Upper lobe of right lung (tissue), 1 donor: Measurements from ENCODE around the gene EGR2. TPM values are rescaled to one million over a fixed set of nuclear protein-coding genes. Genes with fewer than 3 reads are reported as not detected.

Experiments
- ATAC-seq: fragments of 200-7000 bp; cut with Tn5 transposase; one replicate; pipeline ENCODE4 v1.9.1; 2020; ENCODE audit warnings: mild to moderate bottlenecking, moderate library complexity
- DNase-seq: peaks from one replicate; pipeline ENCODE4 v3.0.0-alpha.2; 2020
- H3K27ac ChIP-seq: fragments of 200-600 bp; one replicate; pipeline ENCODE4 v1.8.0; 2022
- H3K27me3 ChIP-seq: fragments of 200-600 bp; one replicate; pipeline ENCODE4 v1.8.0; 2022; ENCODE audit warnings: mild to moderate bottlenecking
- H3K36me3 ChIP-seq: fragments of 200-600 bp; one replicate; pipeline ENCODE4 v1.8.0; 2022
- H3K4me1 ChIP-seq: fragments of 200-600 bp; one replicate; pipeline ENCODE4 v1.8.0; 2022
- H3K4me3 ChIP-seq: fragments of 200-600 bp; one replicate; pipeline ENCODE4 v1.8.0; 2022; ENCODE audit warnings: mild to moderate bottlenecking
- H3K9me3 ChIP-seq: fragments of 200-600 bp; one replicate; pipeline ENCODE4 v1.8.0; 2022
- intact Hi-C: fragments of 100-400 bp; cut with DNase I; formaldehyde crosslinking; loops from one replicate; pipeline ENCODE4 v1.11.0; 2022
- total RNA-seq: library from RNA; stranded (reverse); fragmentation: NEBNext Ultra II Directional; extraction: Animal tissue kit (Norgen Biotek cat#: 25700); gene quantifications from one replicate; pipeline ENCODE4 v1.2.1, GENCODE V29; 2021
- TF ChIP-seq, protein P1 (sequence below): fragments of 200-600 bp; IDR thresholded peaks from one replicate; pipeline ENCODE4 v1.8.0; 2022; ENCODE audit warnings: antibody characterized with exemption
- donor health status: DM: no; HTN: yes; CAD: no; lungs with severe emphysema.

The EGR2 gene
- total RNA-seq, 1 donor from 2014 or later: 41.4 TPM

DNA sequence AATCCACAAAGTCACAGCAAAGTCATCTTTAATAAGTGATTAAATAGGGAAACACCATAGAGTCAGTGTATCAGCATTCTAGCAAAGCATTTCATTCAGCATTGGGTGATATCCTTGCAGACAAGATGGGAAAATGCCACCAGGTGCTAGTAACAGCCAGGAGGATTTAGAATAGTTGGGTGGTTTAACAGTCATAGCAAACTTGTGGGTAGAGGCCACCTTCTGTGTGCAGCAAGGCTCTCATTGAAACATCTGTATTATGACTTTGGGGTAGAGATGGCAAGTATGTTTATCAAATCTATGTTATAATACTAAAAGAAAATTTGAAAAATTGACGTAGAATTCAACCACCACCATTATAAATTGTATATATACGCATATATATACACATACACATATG is 38.0 kb downstream of the EGR2 start:
- no peaks in the 10 kb centered on the region for H3K27me3 ChIP-seq
- no peaks in the 10 kb centered on the region for H3K9me3 ChIP-seq
- ATAC-seq (no peak), DNase-seq (no peak)
- intact Hi-C loops: no loop called here
- H3K4me3 ChIP-seq: no peak overlapping the region
- TF ChIP-seq, protein P1, sequence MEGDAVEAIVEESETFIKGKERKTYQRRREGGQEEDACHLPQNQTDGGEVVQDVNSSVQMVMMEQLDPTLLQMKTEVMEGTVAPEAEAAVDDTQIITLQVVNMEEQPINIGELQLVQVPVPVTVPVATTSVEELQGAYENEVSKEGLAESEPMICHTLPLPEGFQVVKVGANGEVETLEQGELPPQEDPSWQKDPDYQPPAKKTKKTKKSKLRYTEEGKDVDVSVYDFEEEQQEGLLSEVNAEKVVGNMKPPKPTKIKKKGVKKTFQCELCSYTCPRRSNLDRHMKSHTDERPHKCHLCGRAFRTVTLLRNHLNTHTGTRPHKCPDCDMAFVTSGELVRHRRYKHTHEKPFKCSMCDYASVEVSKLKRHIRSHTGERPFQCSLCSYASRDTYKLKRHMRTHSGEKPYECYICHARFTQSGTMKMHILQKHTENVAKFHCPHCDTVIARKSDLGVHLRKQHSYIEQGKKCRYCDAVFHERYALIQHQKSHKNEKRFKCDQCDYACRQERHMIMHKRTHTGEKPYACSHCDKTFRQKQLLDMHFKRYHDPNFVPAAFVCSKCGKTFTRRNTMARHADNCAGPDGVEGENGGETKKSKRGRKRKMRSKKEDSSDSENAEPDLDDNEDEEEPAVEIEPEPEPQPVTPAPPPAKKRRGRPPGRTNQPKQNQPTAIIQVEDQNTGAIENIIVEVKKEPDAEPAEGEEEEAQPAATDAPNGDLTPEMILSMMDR: no peak
- no peak overlapping the region for H3K27ac ChIP-seq
- H3K36me3 ChIP-seq: no peaks in the 10 kb centered on the region
- no peaks in the 10 kb centered on the region for H3K4me1 ChIP-seq

DNA sequence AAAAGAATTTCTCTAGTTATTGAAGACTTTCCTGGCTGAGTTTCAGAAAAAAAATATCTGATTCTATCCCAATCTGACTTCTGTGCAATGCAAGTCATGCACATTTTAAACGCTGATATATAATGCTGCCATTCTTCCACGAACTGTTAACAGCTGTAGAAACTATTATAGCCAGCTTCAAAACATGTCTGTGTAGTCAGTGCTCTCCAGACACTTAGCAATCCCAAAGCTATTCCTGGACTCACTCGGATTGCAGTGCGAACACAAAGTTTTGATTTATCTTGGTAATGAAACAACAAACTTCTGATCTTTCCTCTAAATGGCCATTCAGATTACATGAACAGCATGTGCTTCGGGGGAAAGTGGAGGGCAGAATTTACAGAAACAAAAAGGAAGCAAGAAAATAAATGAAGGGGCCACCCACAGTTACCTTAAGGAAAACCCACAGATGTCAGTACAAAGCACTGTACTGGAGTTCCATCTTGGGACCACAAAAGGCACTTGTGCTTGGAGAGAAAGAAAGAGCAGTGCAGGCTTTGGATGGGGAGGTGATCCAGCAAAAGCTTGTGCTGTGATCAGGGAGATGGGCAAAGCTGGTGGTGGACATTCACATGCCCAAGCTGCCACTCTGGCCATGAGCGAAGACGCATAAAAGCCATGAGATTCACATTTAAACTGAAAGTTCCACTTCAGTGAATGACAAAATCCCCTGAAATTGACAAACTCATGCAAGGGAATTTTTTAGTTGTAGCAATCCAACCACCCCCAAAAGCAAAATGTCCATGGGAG is 43.8 kb downstream of the EGR2 start:
- H3K27ac ChIP-seq: no peak overlapping the region
- no peak overlapping the region for H3K4me3 ChIP-seq
- no peaks in the 10 kb centered on the region for H3K27me3 ChIP-seq
- intact Hi-C loops: no loop called here
- DNase-seq (no peak), ATAC-seq (no peak)
- H3K36me3 ChIP-seq: no peaks in the 10 kb centered on the region
- TF ChIP-seq, protein P1: no peak
- H3K4me1 ChIP-seq: peaks cover 4% of the 10 kb centered on the region
- H3K9me3 ChIP-seq: no peaks in the 10 kb centered on the region

DNA sequence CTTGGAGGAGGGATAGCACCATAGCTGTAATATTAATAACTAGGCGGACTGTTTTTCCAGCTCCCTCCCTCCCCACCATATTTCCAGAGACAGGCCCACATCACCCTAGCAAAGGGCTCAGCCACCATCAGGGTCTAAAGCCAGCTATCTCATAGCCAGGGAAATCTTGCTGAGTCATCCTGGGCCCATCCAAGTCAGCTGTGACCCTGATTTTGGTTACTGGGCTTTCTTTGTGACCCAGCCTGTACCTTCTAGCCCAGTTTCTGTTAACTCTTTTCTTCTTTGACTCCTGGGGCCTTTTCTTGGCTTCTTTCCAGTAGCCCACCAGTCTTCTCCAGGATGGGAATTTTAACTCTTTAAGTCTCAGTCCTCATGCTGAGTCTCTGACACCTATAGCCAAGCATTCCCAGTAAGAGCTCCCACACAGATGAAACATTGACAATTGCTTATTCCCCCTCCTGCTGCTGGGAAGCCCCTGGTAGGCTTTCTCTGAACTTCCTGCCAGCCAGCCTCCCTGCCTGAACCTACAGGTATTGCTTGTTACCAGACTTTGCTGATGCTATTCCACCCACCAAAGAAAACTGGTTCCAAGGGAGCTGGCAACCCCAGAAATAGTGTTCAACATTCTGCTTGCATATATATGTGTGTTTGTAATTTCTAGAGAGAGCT is 46.5 kb downstream of the EGR2 start:
- Histone ChIP-seq H3K27me3 (no peaks in the 10 kb centered on the region), H3K9me3 (no peaks in the 10 kb centered on the region), H3K36me3 (no peaks in the 10 kb centered on the region), H3K4me3 (no peak overlapping the region), H3K27ac (no peak overlapping the region), H3K4me1 (peaks cover 4% of the 10 kb centered on the region)
- intact Hi-C loops: no loop called here
- TF ChIP-seq, protein P1: no peak
- no peak for ATAC-seq
- DNase-seq: no peak

DNA sequence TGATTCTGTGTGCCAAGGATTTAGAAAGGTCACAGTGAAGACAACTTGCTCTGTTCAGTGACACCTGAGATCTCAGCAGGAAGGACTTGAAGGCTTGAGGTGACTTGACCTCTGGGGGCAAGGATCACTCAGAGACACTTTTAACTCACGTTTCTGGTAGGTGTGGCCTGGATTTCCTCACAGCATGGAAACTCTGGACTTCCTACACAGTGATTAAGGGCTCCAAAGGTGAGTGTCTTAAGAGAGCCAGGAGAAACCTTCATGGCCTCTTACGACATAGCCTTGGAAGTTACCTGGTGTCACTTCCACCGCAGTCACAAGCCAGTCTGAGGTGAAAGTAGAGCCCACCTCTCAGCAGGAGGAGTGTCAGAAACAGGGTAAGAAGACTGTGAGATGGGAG is 49.8 kb downstream of the EGR2 start:
- H3K4me3 ChIP-seq: no peak overlapping the region
- H3K9me3 ChIP-seq: no peaks in the 10 kb centered on the region
- peak; percentile 69 for ATAC-seq
- TF ChIP-seq, protein P1: no peak
- no peaks in the 10 kb centered on the region for H3K27me3 ChIP-seq
- H3K4me1 ChIP-seq: peaks cover 4% of the 10 kb centered on the region
- intact Hi-C loops: no loop called here
- no peaks in the 10 kb centered on the region for H3K36me3 ChIP-seq
- DNase-seq: no peak
- H3K27ac ChIP-seq: no peak overlapping the region

DNA sequence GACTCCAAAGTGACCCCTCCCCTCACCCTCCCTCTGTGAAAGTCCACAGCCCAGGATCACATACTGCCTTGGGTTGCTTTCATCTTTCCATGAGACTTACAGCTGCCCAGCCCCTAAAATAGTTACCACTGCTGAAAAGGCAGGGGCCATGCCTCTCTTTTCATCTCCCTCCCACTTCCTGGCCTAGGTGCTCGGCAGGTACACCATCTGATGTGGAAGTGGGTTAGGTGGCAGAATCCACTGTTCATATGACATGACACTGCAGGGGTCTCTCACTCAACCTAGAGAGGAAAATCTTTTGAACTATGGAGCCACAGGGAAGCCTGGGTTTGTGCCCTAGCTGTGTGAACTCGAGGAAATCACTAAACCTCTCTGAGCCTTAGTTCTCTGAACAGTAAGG is 50.4 kb downstream of the EGR2 start:
- H3K27ac ChIP-seq: no peak overlapping the region
- H3K27me3 ChIP-seq: no peaks in the 10 kb centered on the region
- DNase-seq (no peak), ATAC-seq (no peak)
- H3K4me1 ChIP-seq: peaks cover 4% of the 10 kb centered on the region
- H3K36me3 ChIP-seq: no peaks in the 10 kb centered on the region
- intact Hi-C loops: no loop called here
- H3K4me3 ChIP-seq: no peak overlapping the region
- no peaks in the 10 kb centered on the region for H3K9me3 ChIP-seq
- TF ChIP-seq, protein P1: no peak
